HG03432 (cell line): ENCODE results near the gene AMY2B.
"Not testable (repeated sequence)": the region's sequence is repeated elsewhere in the genome, so short reads cannot be mapped to it uniquely, and the experiment has no call there.

ENCODE experiments used
- ATAC-seq: cut with Tn5 transposase; IDR thresholded peaks from one replicate; pipeline ENCODE4 v1.9.1; 2021; ENCODE audit warnings: mild to moderate bottlenecking, moderate library complexity; ENCODE audit not compliant: unreplicated experiment

Gene AMY2B

DNA sequence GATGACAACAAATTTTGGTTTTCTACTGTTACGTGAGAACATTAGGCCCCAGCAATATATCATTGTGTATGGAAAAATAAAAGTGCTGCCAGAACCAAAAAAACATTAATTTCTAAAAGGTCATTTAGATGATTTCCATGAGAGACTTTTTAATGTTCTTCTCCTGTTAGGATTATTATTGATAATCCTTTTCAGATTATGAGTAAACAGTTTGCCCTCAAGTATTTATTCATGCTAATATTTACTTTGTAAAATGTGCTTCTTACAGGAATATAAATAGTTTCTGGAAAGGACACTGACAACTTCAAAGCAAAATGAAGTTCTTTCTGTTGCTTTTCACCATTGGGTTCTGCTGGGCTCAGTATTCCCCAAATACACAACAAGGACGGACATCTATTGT is at the start of gene AMY2B:
Gene AMY2B (plus strand): TSS at position 301 of the 400 bp plus-strand sequence. CDS start 14 bp downstream, at position 315.
- ATAC-seq = not testable (repeated sequence)

DNA sequence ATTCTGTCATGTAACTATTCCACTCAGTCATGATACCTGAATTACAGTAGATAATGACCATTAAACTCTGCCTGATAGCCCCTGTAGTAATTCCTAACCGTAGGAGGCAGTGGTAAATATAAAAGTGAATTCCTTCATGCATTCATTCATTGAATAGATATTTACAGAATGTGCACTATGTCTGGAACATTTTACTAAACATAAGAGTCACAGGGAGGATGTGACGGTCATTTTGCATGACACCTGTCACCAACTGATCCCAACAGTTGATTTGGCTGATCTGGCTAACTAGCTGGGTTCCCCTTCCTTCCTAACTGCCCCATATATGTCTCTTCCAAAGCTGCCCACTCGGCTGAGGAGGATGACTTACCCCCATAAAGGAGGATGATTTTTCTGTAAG is 48.0 kb upstream of the AMY2B start:
- no peak for ATAC-seq

DNA sequence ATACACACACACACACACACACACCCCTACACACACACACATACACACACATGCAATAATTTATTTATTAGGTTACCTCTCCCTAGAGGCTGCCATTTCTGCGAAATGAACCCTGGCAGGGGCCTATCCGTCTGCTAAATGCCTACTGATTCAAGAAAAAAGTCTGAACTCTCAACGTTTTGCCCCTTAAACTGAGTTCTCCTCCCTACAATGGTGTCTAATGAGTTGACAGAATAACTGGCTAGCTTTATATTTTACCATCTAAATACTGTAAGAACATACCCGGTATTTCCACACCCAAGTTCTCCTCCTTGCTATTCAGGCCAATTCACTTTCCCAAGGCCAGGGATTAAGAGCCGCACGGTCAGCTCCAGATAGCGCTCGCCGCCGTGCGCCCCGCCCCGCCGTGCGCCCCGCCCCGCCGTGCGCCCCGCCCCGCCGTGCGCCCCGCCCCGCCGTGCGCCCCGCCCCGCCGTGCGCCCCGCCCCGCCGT is 46.2 kb upstream of the AMY2B start:
- peak; percentile 65 for ATAC-seq

DNA sequence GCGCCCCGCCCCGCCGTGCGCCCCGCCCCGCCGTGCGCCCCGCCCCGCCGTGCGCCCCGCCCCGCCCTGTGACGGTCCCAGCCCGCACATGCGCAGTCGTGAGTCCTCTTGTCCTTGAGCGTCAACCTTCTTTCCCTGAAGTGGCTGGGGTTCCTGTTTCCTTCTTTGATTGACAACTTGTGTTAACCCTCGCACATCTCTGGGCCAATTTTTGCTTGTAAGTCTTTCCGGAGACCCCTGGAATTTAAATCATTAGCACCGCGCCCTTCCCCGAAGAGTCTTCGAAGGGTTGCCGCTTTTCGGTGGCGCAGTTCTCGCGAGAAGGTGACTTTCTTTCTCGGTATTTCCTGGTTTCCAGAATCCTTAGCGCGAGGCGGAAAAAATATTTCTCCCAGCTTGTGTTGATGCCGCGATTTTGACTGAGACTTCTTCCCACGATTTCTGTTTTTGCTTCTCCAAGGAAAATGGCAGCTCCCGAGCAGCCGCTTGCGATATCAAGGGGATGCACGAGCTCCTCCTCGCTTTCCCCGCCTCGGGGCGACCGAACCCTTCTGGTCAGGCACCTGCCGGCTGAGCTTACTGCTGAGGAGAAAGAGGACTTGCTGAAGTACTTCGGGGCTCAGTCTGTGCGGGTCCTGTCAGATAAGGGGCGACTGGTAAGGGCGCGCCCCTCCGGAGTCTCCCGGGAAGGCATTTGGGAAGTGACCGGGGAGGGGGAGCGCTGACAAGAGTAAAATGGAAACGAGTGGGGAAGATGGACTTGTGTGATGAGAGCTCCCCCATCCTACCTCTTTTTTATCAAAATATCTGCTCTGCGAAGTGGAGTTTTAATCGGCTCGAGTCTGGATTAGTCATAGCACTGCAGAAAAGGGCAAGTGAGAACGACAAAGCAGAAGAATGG is 45.5 kb upstream of the AMY2B start, which contains the start of gene RNPC3:
Gene RNPC3 (plus strand): TSS at position 93 of the 901 bp plus-strand sequence. CDS start 372 bp downstream, at position 465.
- peak; percentile 84 for ATAC-seq

DNA sequence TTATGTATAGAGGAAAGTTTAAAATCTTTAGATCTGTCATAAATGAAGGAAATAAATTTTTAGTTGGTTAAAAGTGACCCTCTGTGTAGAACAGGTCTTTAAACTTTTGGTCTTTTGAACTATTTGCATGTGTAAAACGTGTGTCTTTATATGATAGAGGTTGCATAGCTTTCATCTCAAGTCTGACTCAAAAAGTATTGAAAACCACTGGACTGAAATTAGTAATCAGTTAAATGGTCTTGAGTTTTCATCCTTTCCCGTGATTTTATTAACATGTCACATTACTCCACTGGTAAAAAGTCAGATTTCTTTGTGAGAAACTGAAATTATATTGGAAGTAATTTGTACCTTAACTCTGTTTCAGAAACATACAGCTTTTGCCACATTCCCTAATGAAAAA is 44.1 kb upstream of the AMY2B start:
- no peak for ATAC-seq

DNA sequence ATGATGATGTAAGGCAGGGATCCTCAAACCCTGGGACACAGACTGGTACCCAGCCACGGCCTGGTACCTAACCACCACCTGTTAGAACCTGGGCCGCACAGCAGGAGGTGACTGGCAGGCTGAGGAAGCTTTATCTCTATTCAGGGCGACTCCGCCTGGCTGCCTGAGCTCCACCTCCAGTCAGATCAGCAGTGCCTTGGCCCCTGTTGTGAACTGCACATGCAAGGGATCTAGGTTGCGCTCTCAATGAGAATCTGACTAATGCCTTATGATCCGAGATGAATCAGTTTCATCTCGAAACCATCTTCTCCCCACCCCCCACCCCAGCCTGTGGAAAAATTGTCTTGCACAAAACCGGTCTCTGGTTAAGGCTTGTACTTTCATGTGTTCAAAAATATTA is 41.6 kb upstream of the AMY2B start:
- no peak for ATAC-seq

DNA sequence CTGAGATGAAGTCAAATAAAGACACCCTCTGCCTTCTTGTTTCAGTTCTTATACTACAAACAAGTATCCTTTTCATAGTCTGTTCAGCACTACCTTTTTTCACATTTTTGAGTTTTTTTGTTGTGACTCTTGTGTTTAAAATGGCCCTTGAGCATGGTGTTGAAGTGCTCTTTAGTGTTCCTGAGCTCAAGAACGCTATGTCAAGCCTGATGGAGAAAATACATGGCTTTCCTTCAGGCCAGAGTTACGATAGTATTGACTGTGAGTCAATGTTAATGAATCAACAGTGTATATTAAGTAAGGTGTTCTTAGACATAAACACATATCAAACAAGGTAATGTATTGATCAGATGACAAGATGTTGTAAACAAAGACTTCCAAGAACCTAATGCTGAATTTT is 33.2 kb upstream of the AMY2B start:
- no peak for ATAC-seq

DNA sequence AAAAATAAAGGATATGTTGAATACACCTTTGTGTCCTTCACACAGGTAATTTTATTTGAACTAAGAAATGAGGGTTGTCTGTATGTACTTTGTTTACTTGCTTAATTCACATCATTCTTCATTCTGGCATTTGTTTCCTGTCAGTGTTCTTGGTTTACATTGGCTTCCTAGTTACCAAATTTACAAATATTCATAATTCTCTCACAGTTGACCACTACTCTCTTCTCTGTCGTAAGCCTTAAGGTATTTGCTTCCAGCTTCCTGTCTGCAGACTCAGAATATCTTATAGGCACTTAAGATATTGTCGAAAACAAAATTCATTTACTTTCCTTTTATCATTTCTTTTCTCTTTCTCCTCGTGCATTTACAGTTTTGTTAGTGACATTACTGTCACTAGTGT is 30.0 kb upstream of the AMY2B start:
- no peak for ATAC-seq

DNA sequence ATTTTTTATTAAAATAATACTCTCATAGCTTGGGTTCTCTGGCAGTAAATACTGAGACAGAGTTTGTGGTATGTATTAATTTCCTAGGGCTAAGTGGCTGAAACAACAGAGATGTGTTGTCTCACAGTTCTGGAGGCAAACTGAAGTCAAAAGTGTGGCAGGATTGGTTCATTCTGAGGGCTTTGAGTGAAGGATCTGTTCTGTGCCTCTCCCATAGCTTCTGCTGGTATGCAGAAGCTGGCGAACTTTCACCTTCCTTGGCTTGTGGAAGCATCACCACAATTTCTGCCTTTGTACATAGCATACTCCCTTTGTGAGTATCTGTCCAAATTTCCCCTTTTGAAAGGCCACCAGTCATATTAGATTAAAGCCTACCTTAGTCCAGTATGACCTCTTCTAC is 24.9 kb upstream of the AMY2B start:
- ATAC-seq = no peak

DNA sequence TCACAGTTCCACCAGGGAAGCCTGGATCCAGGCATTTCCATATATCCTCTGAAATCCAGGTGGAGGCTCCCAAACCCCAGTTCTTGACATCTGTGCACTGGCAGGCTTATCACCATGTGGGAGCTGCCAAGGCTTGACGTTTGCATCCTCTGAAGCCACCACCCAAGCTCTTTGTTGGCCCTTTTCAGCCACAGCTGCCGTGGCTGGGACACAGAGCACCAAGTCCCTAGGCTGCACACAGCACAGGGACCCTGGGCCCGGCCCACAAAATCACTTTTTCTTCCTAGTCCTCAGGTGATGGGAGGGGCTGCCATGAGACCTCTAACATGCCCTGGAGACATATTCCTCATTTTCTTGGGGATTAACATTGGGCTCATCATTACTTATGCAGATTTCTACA is 23.5 kb upstream of the AMY2B start:
- ATAC-seq = no peak

DNA sequence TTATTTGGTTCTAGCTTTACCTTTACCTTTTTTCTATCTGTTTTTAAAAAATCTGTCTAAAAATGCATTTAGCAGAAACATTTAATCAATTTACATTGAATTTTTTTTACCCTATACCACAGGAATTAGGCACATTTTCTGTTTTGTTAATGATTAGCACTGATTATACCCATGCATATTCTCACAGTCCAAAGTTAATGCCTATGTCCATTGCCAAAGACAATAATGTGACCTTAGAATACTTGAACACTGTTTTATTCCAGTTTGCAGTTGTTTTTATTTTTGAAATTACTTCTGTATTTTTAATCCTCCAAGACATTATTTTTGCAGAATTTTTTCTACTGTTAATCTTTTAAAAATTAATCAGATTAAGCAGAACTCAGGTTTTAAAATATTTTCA is 11.0 kb upstream of the AMY2B start:
- ATAC-seq = no peak

DNA sequence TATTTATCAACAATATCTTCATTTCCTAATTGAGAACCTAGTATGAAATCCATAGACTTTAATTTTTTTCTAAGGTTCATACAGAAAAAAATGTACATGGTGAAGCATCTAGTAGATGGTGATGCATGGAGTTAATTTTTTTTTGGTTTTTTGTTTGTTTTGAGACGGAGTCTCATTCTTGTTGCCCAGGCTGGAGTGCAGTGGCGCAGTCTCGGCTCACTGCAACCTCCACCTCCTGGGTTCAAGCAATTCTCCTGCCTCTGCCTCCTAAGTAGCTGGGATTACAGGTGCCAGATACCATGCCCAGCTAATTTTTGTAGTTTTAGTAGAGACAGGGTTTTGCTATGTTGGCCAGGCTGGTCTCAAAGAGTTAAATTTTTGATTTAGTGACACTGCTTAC is 10.3 kb upstream of the AMY2B start:
- ATAC-seq = not testable (repeated sequence)

DNA sequence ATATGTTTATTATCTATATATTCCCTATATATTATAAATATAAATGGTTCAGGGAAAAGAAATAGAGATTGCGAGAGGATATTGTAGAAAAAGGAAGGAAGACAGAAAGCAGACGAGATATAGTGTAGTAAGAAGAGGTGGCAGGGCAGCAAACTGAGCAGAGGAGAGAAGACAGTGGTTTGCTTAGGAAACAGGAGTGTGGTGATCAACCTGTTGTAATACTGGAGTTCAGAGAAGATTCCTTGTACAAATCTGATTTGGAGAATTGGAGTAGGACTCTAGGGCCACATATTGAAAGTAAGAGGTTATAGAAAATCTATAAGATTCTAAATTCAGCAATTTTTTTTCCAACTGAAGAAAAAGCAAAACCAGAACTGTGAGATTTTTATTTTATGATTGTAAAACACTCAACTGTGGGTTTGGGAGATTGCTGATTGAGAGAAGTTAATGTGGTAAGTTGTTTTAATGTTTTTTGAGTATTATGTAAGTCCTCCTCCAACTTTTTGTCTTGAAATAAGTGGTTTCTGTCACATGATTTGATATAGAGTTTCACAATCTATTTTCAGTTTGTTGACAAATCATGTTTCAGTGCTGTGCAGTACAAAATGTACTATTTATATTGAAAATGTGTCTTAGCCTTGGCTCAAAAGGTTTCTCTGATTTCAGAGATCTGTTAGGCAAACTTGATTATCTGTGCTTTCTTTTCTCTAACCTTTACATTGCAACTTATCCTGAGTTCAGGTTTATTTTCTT is 9.6 kb upstream of the AMY2B start:
- ATAC-seq = peak; percentile 89

DNA sequence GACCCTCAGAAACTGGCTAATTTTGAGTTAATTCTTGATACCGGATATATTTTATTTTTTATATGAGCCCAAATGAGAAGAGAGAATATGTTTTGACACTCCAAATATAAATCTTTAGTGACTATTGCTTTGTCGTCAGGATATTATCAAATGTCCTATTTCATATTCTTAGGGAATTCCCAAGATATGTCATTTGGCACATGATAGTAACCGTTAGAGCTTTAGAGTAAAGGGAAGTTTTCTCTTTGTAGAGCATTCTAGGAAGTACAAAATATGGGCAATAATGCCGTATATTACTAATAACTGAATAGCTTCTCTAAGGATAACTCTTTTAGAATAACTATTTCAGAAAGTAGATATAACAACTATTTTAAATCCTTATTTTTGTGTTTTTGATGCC is 8.3 kb upstream of the AMY2B start:
- ATAC-seq = no peak

DNA sequence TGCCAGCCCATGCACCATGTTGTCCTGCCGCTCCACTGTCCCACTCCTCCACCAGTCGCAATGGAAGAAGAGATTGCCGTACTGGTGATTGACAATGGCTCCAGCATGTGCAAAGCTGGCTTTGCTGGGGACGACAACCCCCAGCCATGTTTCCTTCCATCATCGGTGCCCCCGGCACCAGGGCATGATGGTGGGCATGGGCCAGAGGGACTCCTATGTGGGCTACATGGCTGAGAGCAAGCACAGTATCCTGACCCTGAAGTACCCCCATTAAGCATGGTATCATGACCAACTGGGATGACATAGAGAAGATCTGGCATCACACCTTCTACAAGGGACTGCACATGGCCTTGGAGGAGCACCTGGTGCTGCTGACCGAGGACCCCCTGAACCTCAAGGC is 1.9 kb upstream of the AMY2B start:
- ATAC-seq = no peak

DNA sequence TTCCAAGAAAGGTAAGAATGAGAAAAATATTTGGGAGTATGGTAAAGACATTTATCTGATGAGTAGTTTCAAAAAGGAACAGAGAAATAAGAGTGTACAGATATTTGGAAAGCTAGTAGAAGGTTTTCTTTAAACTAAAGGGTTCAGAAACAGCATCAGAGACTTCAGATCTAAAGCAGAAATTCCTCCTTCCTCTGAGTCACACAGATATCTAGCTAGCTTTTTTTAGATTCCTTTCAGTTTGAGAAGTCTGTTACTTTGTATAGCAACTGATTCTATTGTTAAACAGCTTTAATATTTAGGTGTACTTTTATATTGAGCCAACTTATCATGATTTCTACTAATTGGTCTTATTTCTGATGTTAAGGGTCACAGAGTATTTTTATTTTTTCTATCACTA is 4.7 kb downstream of the AMY2B start:
- peak; percentile 49 for ATAC-seq

DNA sequence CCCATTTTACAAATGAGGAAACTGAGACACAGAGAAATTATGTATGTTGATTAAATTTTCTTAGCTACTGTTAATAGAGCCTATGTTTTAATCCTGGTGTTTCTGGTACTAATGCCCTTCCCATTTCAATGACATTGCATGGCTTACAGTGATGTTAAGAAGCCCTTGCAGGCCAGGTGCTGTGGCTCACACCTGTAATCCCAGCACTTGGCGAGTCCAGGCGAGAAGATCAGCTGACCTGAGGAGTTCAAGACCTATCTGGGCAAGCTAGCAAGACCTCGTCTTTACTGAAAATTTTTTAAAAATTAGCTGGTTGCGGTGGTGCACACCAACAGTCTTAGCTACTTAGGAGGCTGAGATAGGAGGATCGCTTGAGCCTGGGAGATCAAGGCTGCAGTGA is 5.4 kb downstream of the AMY2B start:
- ATAC-seq = not testable (repeated sequence)

DNA sequence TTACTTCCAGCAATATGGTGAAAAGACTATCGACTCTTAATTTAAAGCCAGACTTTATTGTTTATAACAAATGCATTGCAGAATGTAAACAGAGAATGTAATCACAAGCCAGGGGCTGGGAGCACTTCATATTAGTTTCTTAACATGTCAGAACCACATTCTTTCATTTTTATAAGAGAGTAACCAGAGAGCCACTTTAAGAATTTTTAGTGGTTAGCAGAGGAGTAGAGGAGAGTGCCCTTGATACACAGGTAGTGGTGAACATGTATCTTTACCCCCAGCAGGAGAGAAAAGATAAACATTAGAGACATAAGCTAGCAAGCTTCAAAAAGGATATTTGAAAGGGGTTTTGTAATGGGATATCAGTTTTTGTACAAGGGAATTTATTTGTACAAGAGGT is 11.1 kb downstream of the AMY2B start:
- ATAC-seq = no peak

DNA sequence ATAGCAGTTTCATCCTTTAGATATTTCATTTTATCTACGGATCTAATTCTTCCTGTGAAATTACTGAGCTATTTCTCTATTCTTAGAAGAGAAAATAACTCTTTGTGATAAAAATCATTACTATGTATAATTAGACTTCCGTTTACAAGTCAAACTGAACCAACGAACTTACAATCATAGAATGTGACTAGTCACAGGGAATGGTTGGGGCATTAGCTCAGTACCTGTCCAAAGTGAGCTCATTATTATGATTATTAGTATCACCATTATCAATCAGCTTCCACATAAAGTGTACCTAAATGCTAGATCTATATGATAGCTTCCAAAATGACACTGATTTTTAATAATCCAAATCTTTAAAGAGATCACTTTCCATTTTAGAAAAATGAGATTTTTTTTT is 12.5 kb downstream of the AMY2B start:
- no peak for ATAC-seq

DNA sequence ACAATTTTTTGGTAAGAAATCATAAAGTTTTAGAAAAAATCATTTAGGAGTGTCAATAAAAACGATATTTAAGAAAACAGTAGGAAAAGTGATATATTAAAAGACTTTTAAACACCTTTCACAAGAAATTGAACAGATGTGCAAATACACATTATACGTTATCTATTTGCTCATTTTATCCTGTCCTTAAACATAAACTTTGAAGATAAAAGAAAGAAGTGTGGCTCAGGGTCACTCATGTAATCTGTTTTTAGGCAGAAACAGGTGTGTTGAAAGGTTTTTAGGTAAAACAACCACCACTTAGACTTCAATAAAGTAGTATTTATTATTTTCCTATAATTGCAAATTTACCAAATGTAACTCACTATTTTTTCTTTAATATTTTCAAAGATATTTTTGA is 13.1 kb downstream of the AMY2B start:
- no peak for ATAC-seq

DNA sequence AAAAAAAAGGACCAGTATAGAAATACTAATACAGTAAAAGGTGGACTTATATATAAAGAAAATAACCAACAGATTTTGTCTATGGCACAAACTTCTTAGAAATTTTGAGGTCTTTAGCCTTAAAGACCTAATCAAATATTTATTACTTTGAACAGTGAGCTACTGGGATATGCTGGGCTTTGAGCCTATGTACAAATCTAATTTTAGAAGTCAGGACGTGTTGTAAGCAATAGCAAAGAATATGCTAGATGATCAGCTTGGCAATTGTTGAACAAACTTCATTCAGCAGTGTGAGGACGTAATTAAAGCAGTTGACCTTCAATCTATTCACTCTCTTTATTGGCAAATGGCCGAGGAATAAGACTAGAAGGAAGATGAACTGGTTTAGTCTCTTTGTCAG is 31.4 kb downstream of the AMY2B start:
- not testable (repeated sequence) for ATAC-seq

DNA sequence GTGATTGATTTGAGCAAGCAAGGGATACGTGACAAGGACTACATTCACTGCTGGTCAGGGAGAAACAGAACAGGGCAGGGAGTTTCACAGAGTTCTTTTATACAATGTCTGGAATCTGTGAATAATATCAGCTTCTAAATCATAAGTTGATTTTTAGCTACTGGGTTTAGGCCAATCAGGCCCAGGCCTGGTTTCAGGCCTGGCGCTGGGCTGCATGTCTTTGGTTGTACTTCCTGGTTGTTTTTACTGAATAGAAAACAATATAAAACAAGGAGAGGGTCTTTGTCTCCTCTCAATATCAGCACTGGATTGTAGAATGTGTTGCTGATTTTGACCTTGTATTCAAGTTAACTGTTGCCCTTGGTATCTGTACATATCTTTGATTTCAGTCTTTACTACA is 45.0 kb downstream of the AMY2B start:
- ATAC-seq = no peak
